ENCODE data around the gene NFATC1.

The NFATC1 gene

DNA sequence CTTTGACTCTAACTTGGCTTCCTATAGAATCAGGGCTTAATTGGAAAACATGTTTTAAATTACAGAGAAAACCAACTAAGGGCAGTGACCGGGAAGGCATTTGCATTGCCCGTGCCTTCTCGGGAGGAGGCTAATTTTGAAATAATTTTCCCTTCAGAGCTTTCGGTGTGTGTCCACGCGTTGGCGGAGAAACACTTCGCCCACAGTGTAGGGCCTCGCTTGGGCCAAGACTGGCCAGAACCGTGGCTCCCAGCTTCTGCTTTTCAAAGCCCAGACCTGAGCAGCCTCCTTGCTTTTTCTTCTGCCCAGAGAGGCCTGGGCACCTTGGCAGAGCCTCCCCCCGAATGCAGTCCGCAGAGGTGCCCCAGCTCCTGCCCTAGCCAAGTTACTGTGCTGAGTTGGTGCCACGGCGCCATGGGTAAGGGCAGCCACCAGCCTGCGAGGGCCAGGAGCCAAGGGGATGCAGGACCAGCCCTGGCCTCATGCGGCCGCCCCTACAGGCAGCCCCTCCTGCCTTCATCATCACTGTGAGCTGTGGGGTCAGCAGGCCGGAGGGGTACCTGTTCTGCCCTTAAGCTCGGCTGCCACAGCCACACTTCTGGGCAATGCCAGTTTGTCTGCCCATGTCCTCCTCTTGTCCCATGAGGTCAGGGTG, 57.4 kb downstream of the NFATC1 start:
- no peak overlapping the region for H3K27ac Mint-ChIP-seq
- H3K36me3 Mint-ChIP-seq = no peaks in the 10 kb centered on the region
- no peaks in the 10 kb centered on the region for H3K9me3 Mint-ChIP-seq (ENCODE audit: low read depth)

GRCh38 chr18:79453816-79454735, 58.3 kb downstream of the NFATC1 start:
- no peak overlapping the region for H3K4me3 Mint-ChIP-seq
- H3K27me3 Mint-ChIP-seq = no peaks in the 10 kb centered on the region
- peaks cover 2% of the 10 kb centered on the region for H3K4me1 Mint-ChIP-seq (ENCODE audit: low read depth)
- no peaks in the 10 kb centered on the region for H3K9me3 Mint-ChIP-seq (ENCODE audit: low read depth)
- H3K36me3 Mint-ChIP-seq = no peaks in the 10 kb centered on the region
- H3K27ac Mint-ChIP-seq = no peak overlapping the region

More for the DNA sequence above, 57.4 kb downstream of the NFATC1 start:
- peaks cover 2% of the 10 kb centered on the region for H3K4me1 Mint-ChIP-seq (ENCODE audit: low read depth)
- no peaks in the 10 kb centered on the region for H3K27me3 Mint-ChIP-seq
- no peak overlapping the region for H3K4me3 Mint-ChIP-seq

DNA sequence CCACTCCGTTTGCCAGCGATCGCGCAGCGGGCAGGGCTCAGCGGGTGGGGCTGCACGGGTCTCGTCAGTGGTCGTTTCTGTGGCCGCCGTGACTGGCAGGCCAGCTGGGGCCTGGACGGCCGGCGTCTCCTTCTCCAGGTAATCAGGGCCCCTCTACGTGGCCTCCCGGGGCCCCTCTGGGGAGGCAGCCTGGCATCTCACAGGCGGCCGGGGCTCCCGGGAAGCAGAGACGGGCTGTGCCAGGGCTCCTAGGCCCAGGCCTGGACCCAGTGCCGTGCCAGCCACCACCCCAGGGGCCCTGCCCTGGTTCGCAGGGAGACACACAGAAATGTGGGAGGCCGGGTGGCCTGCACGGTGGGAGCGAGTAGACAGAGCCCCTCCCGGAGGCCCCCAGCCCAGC, 59.5 kb downstream of the NFATC1 start:
- no peak overlapping the region for H3K27ac Mint-ChIP-seq
- H3K4me1 Mint-ChIP-seq (ENCODE audit: low read depth) = peaks cover 11% of the 10 kb centered on the region
- no peak overlapping the region for H3K4me3 Mint-ChIP-seq
- no peaks in the 10 kb centered on the region for H3K27me3 Mint-ChIP-seq
- no peaks in the 10 kb centered on the region for H3K9me3 Mint-ChIP-seq (ENCODE audit: low read depth)
- no peaks in the 10 kb centered on the region for H3K36me3 Mint-ChIP-seq

- Mint-ChIP-seq H3K4me1 (ENCODE audit: low read depth) (peaks cover 11% of the 10 kb centered on the region), H3K27ac (peak overlapping the region; percentile 28), H3K36me3 (no peaks in the 10 kb centered on the region), H3K9me3 (ENCODE audit: low read depth) (no peaks in the 10 kb centered on the region), H3K27me3 (no peaks in the 10 kb centered on the region), H3K4me3 (no peak overlapping the region)
Measured at GRCh38 chr18:79456105-79456980, 60.6 kb downstream of the NFATC1 start.

DNA sequence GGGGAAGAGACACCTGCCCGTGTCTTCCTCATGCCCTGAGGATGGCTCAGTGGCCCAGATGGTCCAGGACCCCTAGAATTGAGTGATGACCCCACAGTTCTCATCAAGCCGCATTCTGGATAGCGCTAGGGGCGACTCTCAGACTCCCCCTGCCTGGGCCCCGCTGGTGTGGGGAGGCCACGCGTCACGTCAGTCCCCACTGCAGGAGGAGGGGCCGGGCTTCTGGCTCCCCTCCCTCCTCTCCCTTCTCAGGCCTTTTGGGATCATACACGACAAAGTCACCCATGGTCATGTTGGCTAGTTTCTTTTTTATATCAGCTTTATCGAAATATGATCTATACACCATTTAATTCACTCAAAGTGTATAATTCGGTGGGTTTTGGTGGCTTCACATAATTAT, 61.5 kb downstream of the NFATC1 start:
- Mint-ChIP-seq H3K9me3 (ENCODE audit: low read depth) (no peaks in the 10 kb centered on the region), H3K27ac (no peak overlapping the region), H3K27me3 (no peaks in the 10 kb centered on the region), H3K4me1 (ENCODE audit: low read depth) (peaks cover 11% of the 10 kb centered on the region), H3K36me3 (no peaks in the 10 kb centered on the region), H3K4me3 (no peak overlapping the region)

DNA sequence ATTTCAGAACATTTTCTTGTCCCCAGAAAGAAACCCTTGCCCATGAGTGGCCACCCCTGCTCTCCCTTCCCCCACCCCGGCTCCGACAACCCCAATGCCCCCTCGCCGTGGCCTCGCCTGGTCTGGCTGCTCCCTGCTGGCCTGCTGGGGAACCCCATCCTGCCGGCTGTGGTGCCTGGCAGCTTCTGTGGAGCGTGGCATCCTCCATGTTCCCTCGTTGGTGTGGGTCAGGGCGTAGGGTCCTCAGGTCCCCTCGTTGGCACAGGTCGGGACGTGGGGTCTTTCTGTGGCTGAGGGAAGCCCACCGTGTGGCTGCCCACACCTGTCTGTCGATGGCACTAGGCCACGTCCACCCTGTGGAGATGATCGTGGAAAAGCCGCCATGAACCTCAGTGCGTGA, 61.9 kb downstream of the NFATC1 start:
- H3K9me3 Mint-ChIP-seq (ENCODE audit: low read depth) = no peaks in the 10 kb centered on the region
- no peak overlapping the region for H3K27ac Mint-ChIP-seq
- H3K4me3 Mint-ChIP-seq = no peak overlapping the region
- no peaks in the 10 kb centered on the region for H3K27me3 Mint-ChIP-seq
- H3K4me1 Mint-ChIP-seq (ENCODE audit: low read depth) = peaks cover 11% of the 10 kb centered on the region
- H3K36me3 Mint-ChIP-seq = no peaks in the 10 kb centered on the region

DNA sequence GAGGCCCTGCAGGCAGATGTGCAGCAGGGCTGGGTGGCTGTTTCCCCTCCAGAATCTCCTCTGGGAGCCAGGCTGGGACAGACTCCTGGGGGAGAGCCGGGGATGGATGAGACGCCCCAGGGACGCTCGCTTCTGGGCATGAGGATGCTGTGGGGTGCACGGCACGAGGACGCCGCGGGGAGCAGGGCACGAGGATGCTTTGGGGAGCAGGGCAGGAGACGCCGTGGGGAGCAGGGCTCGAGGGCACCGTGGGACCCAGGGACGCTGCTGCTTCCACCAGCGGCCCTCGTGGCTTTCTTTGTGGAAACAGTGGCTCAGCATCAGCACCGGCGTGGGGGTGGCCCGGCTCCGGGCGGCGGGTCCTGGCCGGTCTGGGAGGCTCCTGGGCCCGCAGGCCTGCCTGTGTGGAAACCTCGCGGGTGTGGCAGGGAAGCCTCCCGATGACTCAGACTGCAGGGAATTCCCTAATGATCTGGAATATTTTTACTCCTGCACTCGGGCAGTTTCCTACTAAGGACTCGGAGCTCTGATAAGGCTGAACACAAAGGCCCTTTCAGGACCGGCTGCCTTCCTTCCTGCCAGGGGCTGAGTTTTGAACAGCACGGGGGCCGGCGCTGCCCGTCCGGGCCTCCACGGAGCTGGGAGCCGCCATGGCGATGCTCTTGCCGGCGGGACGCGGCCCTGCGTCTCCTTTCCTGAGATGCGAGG, 62.6 kb downstream of the NFATC1 start:
- H3K4me1 Mint-ChIP-seq (ENCODE audit: low read depth) = peaks cover 11% of the 10 kb centered on the region
- H3K27ac Mint-ChIP-seq = no peak overlapping the region
- no peaks in the 10 kb centered on the region for H3K9me3 Mint-ChIP-seq (ENCODE audit: low read depth)
- no peaks in the 10 kb centered on the region for H3K36me3 Mint-ChIP-seq
- H3K27me3 Mint-ChIP-seq = no peaks in the 10 kb centered on the region
- no peak overlapping the region for H3K4me3 Mint-ChIP-seq

- no peaks in the 10 kb centered on the region for H3K9me3 Mint-ChIP-seq (ENCODE audit: low read depth)
- no peaks in the 10 kb centered on the region for H3K27me3 Mint-ChIP-seq
- no peak overlapping the region for H3K4me3 Mint-ChIP-seq
- H3K4me1 Mint-ChIP-seq (ENCODE audit: low read depth) = peaks cover 10% of the 10 kb centered on the region
- peak overlapping the region; percentile 46 for H3K27ac Mint-ChIP-seq
- H3K36me3 Mint-ChIP-seq = no peaks in the 10 kb centered on the region
Measured at GRCh38 chr18:79458917-79459803, 63.4 kb downstream of the NFATC1 start.

- Mint-ChIP-seq H3K36me3 (peaks cover 2% of the 10 kb centered on the region), H3K4me3 (no peak overlapping the region), H3K9me3 (ENCODE audit: low read depth) (no peaks in the 10 kb centered on the region), H3K27me3 (no peaks in the 10 kb centered on the region), H3K27ac (peak overlapping the region; percentile 85), H3K4me1 (ENCODE audit: low read depth) (peaks cover 11% of the 10 kb centered on the region)
Measured at GRCh38 chr18:79459946-79460480, 64.3 kb downstream of the NFATC1 start.

- Mint-ChIP-seq H3K4me3 (no peak overlapping the region), H3K4me1 (ENCODE audit: low read depth) (peaks cover 14% of the 10 kb centered on the region), H3K9me3 (ENCODE audit: low read depth) (no peaks in the 10 kb centered on the region), H3K36me3 (peaks cover 3% of the 10 kb centered on the region), H3K27ac (no peak overlapping the region), H3K27me3 (no peaks in the 10 kb centered on the region)
Measured at GRCh38 chr18:79460481-79461300, 65.0 kb downstream of the NFATC1 start.

DNA sequence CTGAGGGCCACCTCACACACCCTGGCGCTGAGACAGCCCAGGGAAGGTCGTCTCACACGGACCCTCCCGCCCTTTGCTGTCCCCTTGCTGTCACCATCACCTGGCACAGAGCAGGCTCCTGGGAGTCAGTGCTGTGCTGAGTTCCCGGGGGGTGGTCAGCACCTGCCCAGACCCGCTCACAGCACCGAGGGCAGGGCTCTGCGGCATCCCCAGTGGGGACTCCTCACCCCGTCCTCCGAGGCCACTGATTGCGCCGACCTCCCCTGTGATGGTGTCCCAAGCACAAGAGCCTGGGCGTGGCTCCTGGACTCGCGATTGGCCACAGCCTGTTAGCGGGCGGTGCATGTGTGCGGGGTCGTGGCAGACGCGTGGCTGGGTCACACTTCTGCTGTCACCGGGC, 65.9 kb downstream of the NFATC1 start:
- peaks cover 3% of the 10 kb centered on the region for H3K36me3 Mint-ChIP-seq
- H3K4me3 Mint-ChIP-seq = no peak overlapping the region

DNA sequence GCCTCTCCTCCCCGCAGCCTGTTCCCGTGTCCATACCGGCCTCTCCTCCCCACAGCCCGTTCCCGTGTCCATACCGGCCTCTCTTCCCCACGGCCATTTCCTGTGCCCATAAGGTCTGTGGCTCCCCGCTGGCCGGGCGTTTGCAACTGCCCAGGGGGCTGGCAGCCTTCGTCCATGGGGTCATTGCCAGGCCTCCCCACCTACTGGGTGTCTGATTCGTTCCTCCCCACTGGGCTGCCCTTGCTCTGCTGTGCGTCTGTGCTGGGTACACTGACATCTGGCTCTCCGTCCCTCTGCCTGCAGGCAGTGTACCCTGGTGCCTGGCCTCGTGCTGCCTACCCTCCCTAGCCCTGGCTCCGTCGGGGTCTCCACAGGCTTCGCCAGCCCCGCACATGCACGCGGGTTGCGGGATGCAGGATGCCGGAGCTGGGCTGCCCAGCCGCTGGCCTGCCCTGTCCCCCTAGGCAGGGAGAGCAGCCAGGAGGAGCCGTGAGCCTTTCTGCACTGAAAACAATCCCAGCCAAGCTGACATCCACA, 67.8 kb downstream of the NFATC1 start:
- no peak overlapping the region for H3K27ac Mint-ChIP-seq
- peaks cover 3% of the 10 kb centered on the region for H3K36me3 Mint-ChIP-seq
- peaks cover 20% of the 10 kb centered on the region for H3K4me1 Mint-ChIP-seq (ENCODE audit: low read depth)
- H3K4me3 Mint-ChIP-seq = no peak overlapping the region
- no peaks in the 10 kb centered on the region for H3K27me3 Mint-ChIP-seq
- H3K9me3 Mint-ChIP-seq (ENCODE audit: low read depth) = no peaks in the 10 kb centered on the region

More for the DNA sequence above, 65.9 kb downstream of the NFATC1 start:
- Mint-ChIP-seq H3K9me3 (ENCODE audit: low read depth) (no peaks in the 10 kb centered on the region), H3K27ac (no peak overlapping the region), H3K4me1 (ENCODE audit: low read depth) (peaks cover 14% of the 10 kb centered on the region), H3K27me3 (no peaks in the 10 kb centered on the region)

All from activated naive CD8-positive, alpha-beta T cell (primary cell).